Measurements from ENCODE around the gene DGKQ.
"Not testable (repeated sequence)": the region's sequence is repeated elsewhere in the genome, so short reads cannot be mapped to it uniquely, and the experiment has no call there.

Gene DGKQ

DNA sequence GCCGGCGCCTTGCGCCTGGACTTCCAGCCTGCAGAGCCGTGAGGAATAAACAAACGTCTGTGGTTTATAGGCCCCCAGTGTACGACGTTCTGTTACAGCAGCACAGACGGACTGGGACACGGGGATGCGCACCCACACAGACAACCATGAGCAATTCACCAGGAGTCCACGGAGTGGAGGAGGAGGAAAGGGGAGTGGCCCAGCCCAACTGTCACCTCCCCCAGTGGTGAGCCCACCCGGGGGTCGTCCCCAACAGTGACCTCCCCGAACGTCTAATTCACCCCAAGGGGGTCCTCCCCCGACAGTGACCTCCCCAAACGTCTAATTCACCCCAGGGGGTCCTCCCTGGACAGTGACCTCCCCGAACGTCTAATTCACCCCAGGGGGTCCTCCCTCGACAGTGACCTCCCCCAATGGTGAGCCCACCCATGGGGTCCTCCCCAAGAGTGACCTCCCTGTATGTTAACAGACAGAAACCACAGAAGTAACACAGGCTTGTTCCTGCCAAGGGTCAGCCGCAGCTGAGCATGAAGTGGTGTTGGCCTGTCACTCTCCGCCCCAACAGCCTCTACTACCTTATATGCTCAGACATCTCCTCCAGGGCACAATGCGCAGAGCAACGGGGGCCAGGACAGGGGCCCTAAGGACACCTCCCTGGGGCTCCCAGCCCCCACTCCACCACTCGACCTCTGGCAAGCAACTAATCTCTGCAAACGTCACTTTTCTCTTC, 47.4 kb downstream of the DGKQ start:
- H3K36me3 Mint-ChIP-seq (ENCODE audit: insufficient read depth): peaks cover 35% of the 10 kb centered on the region
- peak overlapping the region in 1 of 2 donors; percentile 87 for H3K27ac Mint-ChIP-seq
- peaks cover 57 to 60% of the 10 kb centered on the region in 2 donors for H3K4me1 Mint-ChIP-seq (ENCODE audit: low read depth in 2 of 2)
- H3K27me3 Mint-ChIP-seq: no peaks in the 10 kb centered on the region
- peak overlapping the region in 1 of 2 donors; percentile 53 for H3K4me3 Mint-ChIP-seq
- DNase-seq: no peak
- ATAC-seq (replicated peaks): no peak
- no peaks in the 10 kb centered on the region for H3K9me3 Mint-ChIP-seq

DNA sequence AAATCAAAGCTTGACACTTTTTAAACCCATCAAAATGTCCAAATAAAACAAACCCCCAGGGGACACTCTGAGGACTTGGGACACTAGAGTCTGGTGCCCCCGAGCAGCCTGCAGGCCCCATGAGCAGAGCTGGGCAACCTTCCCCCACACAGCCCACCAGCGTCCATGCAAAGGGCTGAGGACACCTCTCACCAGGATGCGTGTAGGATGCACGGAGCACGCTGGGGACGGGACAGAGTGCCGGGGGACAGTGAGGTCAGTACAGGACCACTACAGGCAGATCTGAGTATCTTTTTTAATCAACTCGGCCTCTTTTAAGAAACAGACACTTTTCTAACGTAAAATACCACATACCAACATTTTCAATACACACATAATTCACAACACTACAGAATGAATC, 48.2 kb downstream of the DGKQ start:
- Mint-ChIP-seq H3K27me3 (no peaks in the 10 kb centered on the region), H3K9me3 (no peaks in the 10 kb centered on the region), H3K36me3 (ENCODE audit: insufficient read depth) (peaks cover 38% of the 10 kb centered on the region), H3K4me3 (peak overlapping the region; percentile 53 to 65), H3K4me1 (ENCODE audit: low read depth in 2 of 2) (peaks cover 51 to 54% of the 10 kb centered on the region in 2 donors), H3K27ac (peak overlapping the region; percentile 80 to 87)
- ATAC-seq (replicated peaks) (no peak), DNase-seq (no peak)

DNA sequence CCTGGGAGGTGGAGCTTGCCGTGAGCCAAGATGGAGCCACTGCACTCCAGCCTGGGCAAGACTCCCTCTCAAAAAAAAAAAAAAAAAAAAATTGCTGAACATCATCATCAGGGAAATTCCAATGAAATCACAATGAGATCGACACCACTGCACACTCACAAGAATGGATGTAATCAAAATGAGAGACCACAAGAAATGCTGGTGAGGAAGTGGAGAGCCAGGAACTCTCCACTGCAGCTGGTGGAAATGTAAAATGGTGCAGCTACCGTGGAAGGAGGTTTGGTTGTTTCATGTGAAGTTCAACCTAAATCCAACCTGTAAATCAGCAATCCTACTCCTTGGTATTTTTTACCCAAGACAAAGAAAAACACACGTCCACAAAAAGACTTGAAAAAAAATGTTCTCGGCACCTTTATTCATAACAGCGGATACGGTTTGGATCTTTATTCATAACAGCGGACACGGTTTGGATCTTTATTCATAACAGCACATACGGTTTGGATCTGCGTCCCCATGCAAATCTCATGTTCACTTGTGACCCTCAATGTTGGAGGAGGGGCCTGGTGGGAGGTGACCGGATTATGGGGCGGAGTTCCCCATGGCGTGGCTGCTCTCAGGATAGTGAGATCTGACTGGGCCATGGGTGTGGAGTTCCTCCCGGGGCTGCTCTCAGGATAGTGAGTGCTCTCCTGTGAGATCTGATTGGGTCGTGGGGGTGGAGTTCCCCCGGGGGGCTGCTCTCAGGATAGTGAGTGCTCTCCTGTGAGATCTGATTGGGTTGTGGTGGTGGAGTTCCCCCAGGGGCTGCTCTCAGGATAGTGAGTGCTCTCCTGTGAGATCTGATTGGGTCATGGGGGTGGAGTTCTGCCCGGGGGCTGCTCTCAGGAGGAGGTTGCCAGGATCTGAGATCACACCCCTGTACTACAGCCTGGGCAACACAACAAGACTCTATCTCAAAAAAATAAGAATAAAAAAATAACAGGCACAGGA, 49.0 kb downstream of the DGKQ start:
- H3K9me3 Mint-ChIP-seq: no peaks in the 10 kb centered on the region
- DNase-seq (no peak), ATAC-seq (replicated peaks) (peak; percentile 80)
- H3K4me1 Mint-ChIP-seq (ENCODE audit: low read depth in 2 of 2): peaks cover 56 to 58% of the 10 kb centered on the region in 2 donors
- H3K27ac Mint-ChIP-seq: peak overlapping the region; percentile 80 to 87
- no peaks in the 10 kb centered on the region for H3K27me3 Mint-ChIP-seq
- H3K4me3 Mint-ChIP-seq: peak overlapping the region; percentile 53 to 65
- peaks cover 42% of the 10 kb centered on the region for H3K36me3 Mint-ChIP-seq (ENCODE audit: insufficient read depth)

DNA sequence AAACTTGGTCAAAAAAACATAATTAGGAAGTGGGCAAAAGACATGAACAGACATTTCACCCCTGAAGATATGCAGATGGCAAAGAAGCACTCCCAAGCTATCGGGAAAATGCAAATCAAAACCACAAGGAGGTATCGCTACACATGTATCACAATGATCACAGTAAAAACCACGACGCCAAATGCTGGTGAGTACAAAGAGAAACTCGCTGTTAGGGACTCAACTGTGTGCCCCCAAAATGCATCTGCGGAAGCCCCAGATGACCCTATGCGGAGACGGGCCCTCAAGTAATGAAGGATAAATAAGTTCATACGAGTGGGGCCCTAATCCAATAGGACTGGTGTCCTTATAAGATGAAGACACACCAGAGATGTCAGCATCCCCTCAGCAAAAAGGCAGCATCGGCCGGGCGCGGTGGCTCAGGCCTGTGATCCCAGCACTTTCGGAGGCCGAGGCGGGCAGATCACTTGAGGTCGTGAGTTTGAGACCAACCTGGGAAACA, 51.5 kb downstream of the DGKQ start:
- DNase-seq: no peak

DNA sequence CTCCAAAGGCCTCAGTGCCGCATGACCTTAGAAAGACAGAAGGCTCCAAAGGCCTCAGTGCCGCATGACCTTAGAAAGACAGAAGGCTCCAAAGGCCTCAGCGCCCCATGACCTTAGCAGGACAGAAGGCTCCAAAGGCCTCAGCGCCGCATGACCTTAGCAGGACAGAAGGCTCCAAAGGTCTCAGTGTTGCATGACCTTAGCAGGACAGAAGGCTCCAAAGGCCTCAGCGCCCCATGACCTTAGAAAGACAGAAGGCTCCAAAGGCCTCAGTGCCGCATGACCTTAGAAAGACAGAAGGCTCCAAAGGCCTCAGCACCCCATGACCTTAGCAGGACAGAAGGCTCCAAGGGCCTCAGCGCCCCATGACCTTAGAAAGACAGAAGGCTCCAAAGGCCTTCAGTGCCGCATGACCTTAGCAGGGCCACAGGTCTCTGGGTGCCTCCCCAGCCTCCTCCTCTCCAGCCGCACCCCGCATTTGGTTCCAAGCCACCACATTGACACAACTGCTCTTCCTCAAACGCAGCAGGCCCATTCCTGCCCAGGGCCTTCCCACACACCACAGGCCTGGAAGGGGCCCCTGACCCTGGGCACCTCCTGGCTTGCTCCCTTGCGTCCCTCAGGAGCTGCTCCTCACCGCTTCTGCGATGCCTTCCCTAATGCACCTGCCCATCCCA, 54.2 kb downstream of the DGKQ start:
- not testable (repeated sequence) for DNase-seq
- peaks cover 26% of the 10 kb centered on the region for H3K36me3 Mint-ChIP-seq (ENCODE audit: insufficient read depth)
- H3K27ac Mint-ChIP-seq: peak overlapping the region; percentile 3 to 30

More for the DNA sequence above, 51.5 kb downstream of the DGKQ start:
- H3K9me3 Mint-ChIP-seq: no peaks in the 10 kb centered on the region
- ATAC-seq (replicated peaks): no peak
- peaks cover 37% of the 10 kb centered on the region for H3K36me3 Mint-ChIP-seq (ENCODE audit: insufficient read depth)
- no peaks in the 10 kb centered on the region for H3K27me3 Mint-ChIP-seq
- H3K4me1 Mint-ChIP-seq (ENCODE audit: low read depth in 2 of 2): peaks cover 59 to 67% of the 10 kb centered on the region in 2 donors
- H3K4me3 Mint-ChIP-seq: peak overlapping the region in 1 of 2 donors; percentile 25
- H3K27ac Mint-ChIP-seq: peak overlapping the region in 1 of 2 donors; percentile 68

DNA sequence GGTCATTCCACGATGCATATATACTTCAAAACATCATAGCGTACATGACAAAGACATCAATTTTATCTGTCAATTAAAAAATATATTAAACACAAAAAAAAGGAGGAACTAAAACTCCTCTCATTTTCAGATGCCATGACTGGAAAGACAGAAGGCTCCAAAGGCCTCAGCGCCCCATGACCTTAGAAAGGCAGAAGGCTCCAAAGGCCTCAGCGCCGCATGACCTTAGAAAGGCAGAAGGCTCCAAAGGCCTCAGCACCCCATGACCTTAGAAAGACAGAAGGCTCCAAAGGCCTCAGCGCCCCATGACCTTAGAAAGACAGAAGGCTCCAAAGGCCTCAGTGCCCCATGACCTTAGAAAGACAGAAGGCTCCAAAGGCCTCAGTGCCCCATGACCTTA, 54.8 kb downstream of the DGKQ start:
- DNase-seq; H3K27me3 Mint-ChIP-seq; ATAC-seq (replicated peaks); H3K4me3 Mint-ChIP-seq; H3K9me3 Mint-ChIP-seq: not testable (repeated sequence)
- H3K27ac Mint-ChIP-seq: peak overlapping the region in 1 of 2 donors; percentile 38
- H3K4me1 Mint-ChIP-seq (ENCODE audit: low read depth in 2 of 2): peaks cover 58 to 65% of the 10 kb centered on the region in 2 donors
- H3K36me3 Mint-ChIP-seq (ENCODE audit: insufficient read depth): peaks cover 23% of the 10 kb centered on the region

More for the DNA sequence above, 54.2 kb downstream of the DGKQ start:
- not testable (repeated sequence) for H3K27me3 Mint-ChIP-seq; H3K9me3 Mint-ChIP-seq; ATAC-seq (replicated peaks)
- H3K4me3 Mint-ChIP-seq: peak overlapping the region in 1 of 2 donors; percentile 39
- H3K4me1 Mint-ChIP-seq (ENCODE audit: low read depth in 2 of 2): peaks cover 59 to 68% of the 10 kb centered on the region in 2 donors

DNA sequence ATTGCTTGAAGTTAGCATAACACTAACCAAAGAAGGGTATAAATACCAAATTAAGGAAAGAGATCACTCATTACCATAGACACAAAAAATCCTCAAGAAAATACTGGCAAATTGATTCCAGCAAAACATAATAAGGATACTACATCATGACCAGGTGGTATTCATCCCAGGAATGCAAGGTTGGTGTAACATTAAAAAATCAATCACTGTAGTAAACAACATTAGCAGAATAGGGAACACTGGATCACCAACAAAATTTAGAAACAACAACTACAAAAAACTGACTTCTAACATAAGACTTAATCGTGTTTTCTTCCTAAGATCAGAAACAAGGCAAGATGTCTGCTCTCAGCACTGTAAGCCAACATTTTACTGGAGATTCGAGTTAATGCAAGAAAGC, 55.4 kb downstream of the DGKQ start:
- no peak for ATAC-seq (replicated peaks)
- peak overlapping the region in 1 of 2 donors; percentile 38 for H3K27ac Mint-ChIP-seq
- peaks cover 58 to 65% of the 10 kb centered on the region in 2 donors for H3K4me1 Mint-ChIP-seq (ENCODE audit: low read depth in 2 of 2)
- no peak for DNase-seq
- no peaks in the 10 kb centered on the region for H3K27me3 Mint-ChIP-seq
- H3K36me3 Mint-ChIP-seq (ENCODE audit: insufficient read depth): peaks cover 25% of the 10 kb centered on the region
- H3K4me3 Mint-ChIP-seq: no peak overlapping the region
- no peaks in the 10 kb centered on the region for H3K9me3 Mint-ChIP-seq

DNA sequence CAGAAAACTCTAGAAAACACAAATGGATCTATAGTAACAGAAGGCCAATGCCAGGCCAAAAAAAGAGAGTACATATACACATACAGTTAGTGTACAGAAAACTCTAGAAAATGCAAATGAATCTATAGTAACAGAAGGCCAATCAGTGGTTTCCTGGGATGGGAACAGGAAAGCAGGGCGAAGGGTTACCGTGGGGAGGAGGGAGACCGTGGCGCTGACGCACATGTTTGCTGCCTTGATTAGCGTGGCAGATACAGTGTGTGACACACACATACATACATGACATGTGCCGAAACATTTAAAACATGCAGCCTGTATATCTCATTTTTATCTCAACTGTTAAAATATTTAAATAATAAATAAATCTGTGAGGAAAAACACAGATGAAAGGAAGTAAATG, 55.9 kb downstream of the DGKQ start:
- no peaks in the 10 kb centered on the region for H3K27me3 Mint-ChIP-seq
- peak overlapping the region; percentile 25 to 31 for H3K4me3 Mint-ChIP-seq
- peaks cover 52 to 59% of the 10 kb centered on the region in 2 donors for H3K4me1 Mint-ChIP-seq (ENCODE audit: low read depth in 2 of 2)
- no peak for ATAC-seq (replicated peaks)
- DNase-seq: no peak
- no peaks in the 10 kb centered on the region for H3K9me3 Mint-ChIP-seq
- H3K27ac Mint-ChIP-seq: peak overlapping the region in 1 of 2 donors; percentile 16
- peaks cover 26% of the 10 kb centered on the region for H3K36me3 Mint-ChIP-seq (ENCODE audit: insufficient read depth)

DNA sequence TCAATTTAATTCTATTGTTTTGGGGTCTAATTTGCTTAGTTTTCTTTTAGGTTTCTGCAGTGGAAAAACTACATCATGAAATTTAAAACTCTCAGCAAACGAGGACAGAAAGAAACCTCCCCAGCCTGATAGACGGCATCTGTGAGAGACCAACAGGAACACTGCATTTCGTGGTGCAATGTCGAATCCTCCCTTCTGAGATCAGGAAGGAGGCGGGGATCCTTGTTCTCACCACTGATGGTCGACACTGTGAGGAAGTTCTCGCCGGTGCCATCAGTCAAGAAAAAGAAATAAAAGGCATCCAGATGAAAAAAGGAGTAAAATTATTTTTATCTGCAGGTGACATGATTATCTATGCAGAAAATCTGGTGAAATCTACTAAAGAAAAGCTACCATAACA, 57.8 kb downstream of the DGKQ start:
- peaks cover 46 to 47% of the 10 kb centered on the region in 2 donors for H3K4me1 Mint-ChIP-seq (ENCODE audit: low read depth in 2 of 2)
- ATAC-seq (replicated peaks) (peak; percentile 68), DNase-seq (no peak)
- H3K4me3 Mint-ChIP-seq: peak overlapping the region; percentile 30 to 63
- peaks cover 37% of the 10 kb centered on the region for H3K36me3 Mint-ChIP-seq (ENCODE audit: insufficient read depth)
- no peaks in the 10 kb centered on the region for H3K27me3 Mint-ChIP-seq
- H3K9me3 Mint-ChIP-seq: no peaks in the 10 kb centered on the region
- H3K27ac Mint-ChIP-seq: peak overlapping the region; percentile 87 to 90

DNA sequence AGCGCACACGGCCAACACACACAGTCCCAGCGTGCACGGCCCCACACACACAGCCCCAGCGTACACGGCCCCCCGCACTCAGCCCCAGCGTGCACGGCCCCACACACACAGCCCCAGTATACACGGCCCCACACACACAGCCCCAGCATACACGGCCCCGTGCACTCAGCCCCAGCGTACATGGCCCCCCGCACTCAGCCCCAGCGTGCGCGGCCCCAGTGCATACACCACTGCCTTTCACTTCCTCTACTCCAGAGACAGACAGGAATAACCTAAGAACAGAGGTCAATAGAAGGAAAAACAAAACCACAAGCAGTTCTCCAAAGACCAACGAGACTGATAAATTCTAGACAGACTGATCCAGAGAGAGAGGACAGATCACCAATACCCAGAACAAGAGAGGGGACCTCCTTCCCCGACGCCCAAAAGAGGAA, 58.3 kb downstream of the DGKQ start:
- DNase-seq (no peak), ATAC-seq (replicated peaks) (peak; percentile 36)
- H3K9me3 Mint-ChIP-seq: no peaks in the 10 kb centered on the region
- peaks cover 38% of the 10 kb centered on the region for H3K36me3 Mint-ChIP-seq (ENCODE audit: insufficient read depth)
- H3K27me3 Mint-ChIP-seq: no peaks in the 10 kb centered on the region
- peak overlapping the region; percentile 87 to 90 for H3K27ac Mint-ChIP-seq
- peaks cover 43 to 45% of the 10 kb centered on the region in 2 donors for H3K4me1 Mint-ChIP-seq (ENCODE audit: low read depth in 2 of 2)
- peak overlapping the region; percentile 30 to 63 for H3K4me3 Mint-ChIP-seq

DNA sequence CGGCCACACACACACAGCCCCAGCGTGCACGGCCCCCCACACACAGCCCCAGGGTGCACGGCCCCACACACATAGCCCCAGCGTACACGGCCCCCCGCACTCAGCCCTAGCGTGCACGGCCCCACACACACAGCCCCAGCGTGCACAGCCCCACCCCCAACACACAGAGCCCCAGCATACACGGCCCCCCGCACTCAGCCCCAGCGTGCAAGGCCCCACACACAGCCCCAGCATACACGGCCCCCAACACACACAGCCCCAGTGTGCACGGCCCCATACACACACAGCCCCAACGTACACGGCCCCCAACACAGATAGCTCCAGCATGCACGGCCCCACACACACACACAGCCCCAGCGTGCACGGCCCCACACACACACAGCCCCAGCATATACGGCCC, 58.8 kb downstream of the DGKQ start:
- H3K4me3 Mint-ChIP-seq: peak overlapping the region in 1 of 2 donors; percentile 30
- H3K4me1 Mint-ChIP-seq (ENCODE audit: low read depth in 2 of 2): peaks cover 37 to 40% of the 10 kb centered on the region in 2 donors

DNA sequence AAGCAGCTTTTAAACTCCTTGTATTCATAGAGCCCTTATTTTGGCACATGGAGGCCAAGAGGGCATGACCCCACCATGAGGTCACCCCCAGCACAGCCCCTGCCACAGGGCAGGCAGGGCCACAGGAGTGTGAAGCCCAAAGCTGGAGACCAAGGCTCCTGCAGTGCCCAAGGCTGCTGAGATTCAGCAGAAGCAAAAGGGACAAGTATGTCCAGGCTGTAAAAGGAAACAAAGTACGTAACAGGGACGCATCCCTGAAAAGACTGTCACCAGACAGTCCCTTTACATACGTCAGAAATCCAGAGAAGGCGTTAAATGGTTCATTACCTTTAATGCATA, 60.1 kb downstream of the DGKQ start:
- ATAC-seq (replicated peaks): no peak
- Mint-ChIP-seq H3K27me3 (no peaks in the 10 kb centered on the region), H3K4me1 (ENCODE audit: low read depth in 2 of 2) (peaks cover 33 to 36% of the 10 kb centered on the region in 2 donors), H3K36me3 (ENCODE audit: insufficient read depth) (peaks cover 50% of the 10 kb centered on the region), H3K9me3 (no peaks in the 10 kb centered on the region), H3K4me3 (no peak overlapping the region), H3K27ac (peak overlapping the region in 1 of 2 donors; percentile 17)
- DNase-seq: no peak

More for the DNA sequence above, 58.8 kb downstream of the DGKQ start:
- Mint-ChIP-seq H3K9me3 (no peaks in the 10 kb centered on the region), H3K27me3 (no peaks in the 10 kb centered on the region), H3K27ac (peak overlapping the region; percentile 87 to 90), H3K36me3 (ENCODE audit: insufficient read depth) (peaks cover 40% of the 10 kb centered on the region)
- ATAC-seq (replicated peaks) (no peak), DNase-seq (no peak)

Data from effector memory CD8-positive, alpha-beta T cell (primary cell).